Left hindlimb (tissue), 1 donor: ENCODE results near the gene ORAI2.
"Not testable (repeated sequence)": the region's sequence is repeated elsewhere in the genome, so short reads cannot be mapped to it uniquely, and the experiment has no call there.

Experiments
- DNase-seq: peaks from one replicate; pipeline ENCODE4 v3.0.0-alpha.2; 2018

The ORAI2 gene

GRCh38 chr7:102433219-102434038, at the start of gene ORAI2:
TSS of gene ORAI2 (plus strand) at chr7:102433575. CDS start at chr7:102438957, 5,382 bp downstream.
- DNase-seq, result peak; percentile 88

GRCh38 chr7:102387064-102387463, 46.3 kb upstream of the ORAI2 start:
- DNase-seq, result no peak

- no peak for DNase-seq
Measured at GRCh38 chr7:102389810-102390209, 43.6 kb upstream of the ORAI2 start.

- DNase-seq, result peak; percentile 82
Measured at GRCh38 chr7:102390697-102391484, 42.5 kb upstream of the ORAI2 start.

- no peak for DNase-seq
Measured at GRCh38 chr7:102392330-102392729, 41.0 kb upstream of the ORAI2 start.

- no peak for DNase-seq
Measured at GRCh38 chr7:102393467-102393866, 39.9 kb upstream of the ORAI2 start.

- no peak for DNase-seq
Measured at GRCh38 chr7:102395592-102395872, 37.8 kb upstream of the ORAI2 start.

- peak; percentile 90 for DNase-seq
Measured at GRCh38 chr7:102395873-102396709, 37.3 kb upstream of the ORAI2 start, which contains the start of gene PRKRIP1. TSS of gene PRKRIP1 (plus strand) at chr7:102396363. CDS start at chr7:102396412, 49 bp downstream.

GRCh38 chr7:102396710-102397019, 36.7 kb upstream of the ORAI2 start:
- no peak for DNase-seq

- no peak for DNase-seq
Measured at GRCh38 chr7:102398543-102398942, 34.8 kb upstream of the ORAI2 start.

- DNase-seq, result no peak
Measured at GRCh38 chr7:102400360-102400759, 33.0 kb upstream of the ORAI2 start.

GRCh38 chr7:102403563-102403962, 29.8 kb upstream of the ORAI2 start:
- DNase-seq, result no peak

- DNase-seq, result no peak
Measured at GRCh38 chr7:102404005-102404861, 29.1 kb upstream of the ORAI2 start.

- not testable (repeated sequence) for DNase-seq
Measured at GRCh38 chr7:102404862-102405188, 28.6 kb upstream of the ORAI2 start.

GRCh38 chr7:102407910-102408309, 25.5 kb upstream of the ORAI2 start:
- no peak for DNase-seq

GRCh38 chr7:102408530-102408929, 24.8 kb upstream of the ORAI2 start:
- DNase-seq, result not testable (repeated sequence)

- no peak for DNase-seq
Measured at GRCh38 chr7:102409340-102409739, 24.0 kb upstream of the ORAI2 start.

- no peak for DNase-seq
Measured at GRCh38 chr7:102410123-102410522, 23.3 kb upstream of the ORAI2 start.

- DNase-seq, result no peak
Measured at GRCh38 chr7:102410918-102411317, 22.5 kb upstream of the ORAI2 start.

- no peak for DNase-seq
Measured at GRCh38 chr7:102412548-102412947, 20.8 kb upstream of the ORAI2 start.

- DNase-seq, result no peak
Measured at GRCh38 chr7:102413091-102413490, 20.3 kb upstream of the ORAI2 start.

- DNase-seq, result no peak
Measured at GRCh38 chr7:102413611-102414010, 19.8 kb upstream of the ORAI2 start.
